Testis (tissue), 3 donors: ENCODE results near the gene TAF6. TPM values are rescaled to one million over a fixed set of nuclear protein-coding genes. Genes with fewer than 3 reads are reported as not detected.
A peak's percentile ranks its signal among the peaks of the same experiment; 100 is the strongest.

Experiments used
- DNase-seq: peaks from one replicate; pipeline ENCODE4 v3.0.0-alpha.2; 2019
- H3K27ac ChIP-seq, 2 donors: fragments of 200-600 bp; sonication (generic); one replicate each; pipeline ENCODE4 v1.5.1; 2019
- H3K27me3 ChIP-seq: fragments of 200-600 bp; sonication (generic); one replicate; pipeline ENCODE4 v1.5.1; 2019
- H3K36me3 ChIP-seq: fragments of 200-600 bp; sonication (generic); one replicate; pipeline ENCODE4 v1.5.1; 2017; ENCODE audit warnings: low read depth; ENCODE audit errors: missing control alignments
- H3K4me1 ChIP-seq: fragments of 200-600 bp; sonication (generic); one replicate; pipeline ENCODE4 v1.5.1; 2019
- H3K4me3 ChIP-seq, 2 donors: fragments of 200-600 bp; sonication (generic); one replicate each; pipeline ENCODE4 v1.5.1; 2017 to 2019
- H3K9me3 ChIP-seq: fragments of 200-600 bp; sonication (generic); one replicate; pipeline ENCODE4 v1.5.1; 2017
- CTCF ChIP-seq, 3 experiments: fragments of 450-650 bp in 2 of 3; fragments of 200-600 bp in 1 of 3; sonication (generic) in 1 of 3; IDR thresholded peaks; one replicate each; pipeline ENCODE4 v1.5.1; 2016 to 2019; ENCODE audit warnings: antibody characterized with exemption in 3 of 3, mild to moderate bottlenecking in 2 of 3, moderate library complexity in 1 of 3
- POLR2A ChIP-seq: fragments of 450-650 bp; IDR thresholded peaks from one replicate; pipeline ENCODE4 v1.6.1; 2017; ENCODE audit warnings: antibody characterized with exemption, mild to moderate bottlenecking, moderate library complexity
- WGBS, 2 donors: methylation state at CpG; one replicate each; pipeline ENCODE4 v1.1.5; 2018; 5-methylcytosine and 5-hydroxymethylcytosine counted together
- intact Hi-C: fragments of 100-400 bp; cut with DNase I; formaldehyde crosslinking; loops from one replicate; pipeline ENCODE4 v1.15.1; 2023; ENCODE audit warnings: low total_unique reads
- polyA plus RNA-seq: library from polyadenylated mRNA; stranded (reverse); fragments of 350-450 nt; fragmentation: Illumina TruSeq; extraction: RNeasy Lipid Tissue Mini Kit (QIAGEN cat#74804); gene quantifications from one replicate; pipeline ENCODE4 v1.2.3, GENCODE V29; 2014; ENCODE audit warnings: low read depth, low replicate concordance; ENCODE audit not compliant: insufficient read depth
- total RNA-seq, 2 donors: library from RNA; depleted of rRNA; stranded (reverse); fragments of >200 nt; gene quantifications; one replicate each; pipeline ENCODE4 v1.2.3, GENCODE V29; 2016

Gene TAF6
- total and polyA plus RNA-seq, 3 donors from 2014 or later, result 95.4 to 108 (median 99.1) TPM

GRCh38 chr7:100163871-100164270, 44.7 kb upstream of the TAF6 start:
- TF ChIP-seq POLR2A (no peak), CTCF (IDR thresholded peaks at IDR 0.05) (no peak)
- intact Hi-C loops, result no loop called here
- no peak for DNase-seq
- Histone ChIP-seq H3K27ac (no peak overlapping the region), H3K27me3 (no peaks in the 10 kb centered on the region), H3K4me1 (peaks cover 7% of the 10 kb centered on the region), H3K36me3 (no peaks in the 10 kb centered on the region), H3K9me3 (no peaks in the 10 kb centered on the region), H3K4me3 (no peak overlapping the region)
- WGBS, 2 donors, result 80 to 87% methylated on average over 5 of the region's 5 CpGs

GRCh38 chr7:100163006-100163531, 43.9 kb upstream of the TAF6 start:
- Histone ChIP-seq H3K4me3 (no peak overlapping the region), H3K9me3 (no peaks in the 10 kb centered on the region), H3K4me1 (peaks cover 5% of the 10 kb centered on the region), H3K27ac (no peak overlapping the region), H3K36me3 (no peaks in the 10 kb centered on the region), H3K27me3 (no peaks in the 10 kb centered on the region)
- DNase-seq, result no peak
- intact Hi-C loops, result no loop called here
- WGBS, 2 donors, result 79 to 82% methylated on average over 6 of the region's 6 CpGs
- TF ChIP-seq POLR2A (no peak), CTCF (IDR thresholded peaks at IDR 0.05) (no peak)

- no peak overlapping the region for H3K27ac ChIP-seq
- WGBS, 2 donors, result 80 to 82% methylated on average over 4 to 18 of the region's 18 CpGs
- DNase-seq, result no peak
- no peaks in the 10 kb centered on the region for H3K27me3 ChIP-seq
- intact Hi-C loops, result no loop called here
- H3K4me1 ChIP-seq, result peaks cover 8% of the 10 kb centered on the region
- H3K9me3 ChIP-seq, result no peaks in the 10 kb centered on the region
- H3K4me3 ChIP-seq, result no peak overlapping the region
- H3K36me3 ChIP-seq, result no peaks in the 10 kb centered on the region
- no peak for TF ChIP-seq CTCF (IDR thresholded peaks at IDR 0.05)
- no peak for TF ChIP-seq POLR2A
These were observed 40.9 kb upstream of the TAF6 start for GRCh38 chr7:100160067-100160466.

- TF ChIP-seq CTCF (IDR thresholded peaks at IDR 0.05), result no peak
- no peak for TF ChIP-seq POLR2A
- no peaks in the 10 kb centered on the region for H3K36me3 ChIP-seq
- no peaks in the 10 kb centered on the region for H3K9me3 ChIP-seq
- peak overlapping the region; percentile 86 to 98 for H3K4me3 ChIP-seq
- intact Hi-C loops, result no loop called here
- 53 to 59% methylated on average over 7 of the region's 7 CpGs for WGBS, 2 donors
- peaks cover 8% of the 10 kb centered on the region for H3K4me1 ChIP-seq
- DNase-seq, result no peak
- H3K27ac ChIP-seq, result peak overlapping the region; percentile 73 to 77
- H3K27me3 ChIP-seq, result no peaks in the 10 kb centered on the region
These were observed 40.0 kb upstream of the TAF6 start for GRCh38 chr7:100159099-100159623.
